Muscle layer of colon (tissue), 2 donors: ENCODE measurements around the gene PKM.

Source experiments
- H3K27ac ChIP-seq: one replicate; pipeline ENCODE4 v1.7.0; 2013; ENCODE audit warnings: low read depth, mild to moderate bottlenecking, low read length, moderate library complexity
- H3K27me3 ChIP-seq, 2 donors: one replicate each; pipeline ENCODE4 v1.7.0; 2013; ENCODE audit warnings: low read length in 2 of 2, mild to moderate bottlenecking in 2 of 2; ENCODE audit not compliant: insufficient read depth in 2 of 2, control insufficient read depth in 1 of 2
- H3K36me3 ChIP-seq: one replicate; pipeline ENCODE4 v1.7.0; 2013; ENCODE audit warnings: mild to moderate bottlenecking, low read length; ENCODE audit not compliant: insufficient read depth
- H3K4me1 ChIP-seq: one replicate; pipeline ENCODE4 v1.7.0; 2013; ENCODE audit warnings: mild to moderate bottlenecking, low read length; ENCODE audit not compliant: insufficient read depth
- H3K4me3 ChIP-seq, 2 donors: one replicate each; pipeline ENCODE4 v1.7.0; 2013; ENCODE audit warnings: low read length in 2 of 2, low read depth in 1 of 2, mild to moderate bottlenecking in 1 of 2, moderate library complexity in 1 of 2
- H3K9ac ChIP-seq: one replicate; pipeline ENCODE4 v1.7.0; 2013; ENCODE audit warnings: low read length
- H3K9me3 ChIP-seq: one replicate; pipeline ENCODE4 v1.7.0; 2013; ENCODE audit warnings: mild to moderate bottlenecking, low read length
- donor health status: abdominal sarcoma.
- donor health status: Adenocarcinoma of cecum.

Gene PKM

DNA sequence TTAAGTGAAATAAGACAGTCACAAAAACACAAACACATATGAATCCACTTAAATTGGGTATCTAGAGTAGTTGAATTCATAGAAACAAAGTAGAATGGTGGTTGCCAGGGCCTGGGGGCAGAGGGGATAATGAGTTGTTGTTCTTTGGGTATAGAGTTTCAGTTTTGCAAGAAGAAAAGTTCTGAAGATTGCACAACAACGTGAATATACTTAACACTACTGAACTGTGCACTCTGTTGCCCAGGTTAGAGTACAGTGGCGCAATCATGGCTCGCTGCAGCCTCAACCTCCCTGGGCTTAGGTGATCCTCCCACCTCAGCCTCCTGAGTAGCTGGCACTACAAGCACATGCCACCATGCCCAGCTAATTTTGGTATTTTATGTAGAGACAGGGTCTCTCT, 48.3 kb downstream of the PKM start:
- Histone ChIP-seq H3K27ac (no peak overlapping the region), H3K9ac (no peak overlapping the region), H3K36me3 (no peaks in the 10 kb centered on the region), H3K27me3 (peaks cover 0 to 35% of the 10 kb centered on the region in 2 donors), H3K9me3 (no peaks in the 10 kb centered on the region), H3K4me1 (peaks cover 5% of the 10 kb centered on the region), H3K4me3 (no peak overlapping the region)

DNA sequence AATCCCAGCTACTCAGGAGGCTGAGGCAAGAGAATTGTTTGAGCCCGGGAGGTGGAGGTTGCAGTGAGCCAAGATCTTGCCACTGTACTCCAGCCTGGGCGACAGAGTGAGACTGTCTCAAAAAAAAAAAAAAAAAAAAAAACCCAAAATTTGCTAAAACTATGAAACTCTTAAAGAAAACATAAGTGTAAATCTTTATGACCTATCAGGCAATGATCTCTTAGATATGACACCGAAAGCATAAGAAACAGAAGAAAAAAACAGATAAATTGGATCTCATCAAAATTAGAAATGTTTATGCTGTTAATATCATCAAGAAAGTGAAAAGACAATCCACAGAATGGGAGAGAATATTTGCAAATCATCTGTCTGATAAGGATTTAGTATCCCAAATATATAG, 48.7 kb downstream of the PKM start:
- Histone ChIP-seq H3K9me3 (no peaks in the 10 kb centered on the region), H3K4me3 (no peak overlapping the region), H3K36me3 (no peaks in the 10 kb centered on the region), H3K4me1 (peaks cover 5% of the 10 kb centered on the region), H3K27ac (no peak overlapping the region), H3K27me3 (peaks cover 0 to 35% of the 10 kb centered on the region in 2 donors), H3K9ac (no peak overlapping the region)

DNA sequence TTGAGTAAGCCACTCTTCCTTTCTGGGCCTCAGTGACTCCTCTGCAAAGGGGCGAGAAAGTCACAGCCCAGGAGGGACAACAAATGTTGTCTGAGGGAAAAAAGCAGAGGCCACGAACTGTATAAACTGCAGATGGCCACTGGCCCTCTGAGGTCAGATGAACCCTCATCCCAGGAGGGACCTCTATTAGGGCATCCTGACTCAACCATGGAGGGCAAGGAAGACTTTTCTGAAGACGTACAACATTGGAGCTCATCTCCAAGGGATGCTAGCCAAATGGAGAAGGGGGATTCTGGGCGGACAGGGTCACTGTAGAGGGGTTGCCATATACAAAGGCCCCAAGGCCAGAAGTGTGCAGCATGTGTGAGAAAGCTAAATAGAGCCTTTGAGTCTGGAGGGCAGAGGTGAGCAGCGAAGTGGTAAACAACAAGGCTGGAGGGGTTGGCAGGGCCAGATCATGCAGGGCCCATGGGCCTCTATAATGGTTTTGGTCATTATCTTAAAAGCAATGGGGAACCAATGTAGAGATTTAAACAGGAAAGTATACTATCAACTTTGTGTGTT, 50.1 kb downstream of the PKM start:
- Histone ChIP-seq H3K9me3 (no peaks in the 10 kb centered on the region), H3K4me1 (peaks cover 5% of the 10 kb centered on the region), H3K36me3 (no peaks in the 10 kb centered on the region), H3K4me3 (no peak overlapping the region), H3K27ac (no peak overlapping the region), H3K27me3 (peaks cover 0 to 35% of the 10 kb centered on the region in 2 donors), H3K9ac (no peak overlapping the region)

DNA sequence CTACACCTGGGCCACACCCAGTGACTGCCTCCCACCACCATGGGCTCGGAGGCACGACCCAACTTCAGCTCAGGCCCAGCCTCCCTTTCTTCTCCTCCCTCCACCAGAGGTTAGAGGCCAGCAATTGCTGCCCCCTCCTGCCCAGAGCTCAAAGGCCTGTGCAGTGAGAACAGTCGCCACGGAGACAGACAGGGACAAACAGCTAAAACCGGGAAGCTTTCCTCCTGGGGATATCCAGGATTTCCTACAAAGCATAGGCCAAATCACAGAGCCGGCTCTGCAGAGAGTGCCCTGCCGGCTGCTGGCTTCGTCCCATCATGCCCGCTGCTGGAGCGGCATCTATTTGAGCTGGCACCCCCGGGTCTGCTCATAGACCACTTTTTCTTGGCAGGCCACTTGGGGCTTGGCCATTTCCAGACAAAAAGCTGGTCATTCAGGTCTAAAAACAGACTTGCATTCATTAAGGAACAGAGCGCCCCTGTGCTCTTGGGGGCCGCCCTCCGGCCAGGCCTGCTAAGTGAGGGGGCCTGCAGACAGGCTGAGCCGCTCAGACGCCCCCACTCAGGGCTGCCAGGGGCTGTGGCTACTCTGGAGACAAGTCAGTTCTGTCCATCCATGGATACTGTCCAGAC, 50.9 kb downstream of the PKM start:
- H3K9me3 ChIP-seq: no peaks in the 10 kb centered on the region
- peaks cover 5% of the 10 kb centered on the region for H3K4me1 ChIP-seq
- no peak overlapping the region for H3K9ac ChIP-seq
- no peak overlapping the region for H3K4me3 ChIP-seq
- H3K27me3 ChIP-seq: peaks cover 0 to 35% of the 10 kb centered on the region in 2 donors
- no peaks in the 10 kb centered on the region for H3K36me3 ChIP-seq
- H3K27ac ChIP-seq: no peak overlapping the region

DNA sequence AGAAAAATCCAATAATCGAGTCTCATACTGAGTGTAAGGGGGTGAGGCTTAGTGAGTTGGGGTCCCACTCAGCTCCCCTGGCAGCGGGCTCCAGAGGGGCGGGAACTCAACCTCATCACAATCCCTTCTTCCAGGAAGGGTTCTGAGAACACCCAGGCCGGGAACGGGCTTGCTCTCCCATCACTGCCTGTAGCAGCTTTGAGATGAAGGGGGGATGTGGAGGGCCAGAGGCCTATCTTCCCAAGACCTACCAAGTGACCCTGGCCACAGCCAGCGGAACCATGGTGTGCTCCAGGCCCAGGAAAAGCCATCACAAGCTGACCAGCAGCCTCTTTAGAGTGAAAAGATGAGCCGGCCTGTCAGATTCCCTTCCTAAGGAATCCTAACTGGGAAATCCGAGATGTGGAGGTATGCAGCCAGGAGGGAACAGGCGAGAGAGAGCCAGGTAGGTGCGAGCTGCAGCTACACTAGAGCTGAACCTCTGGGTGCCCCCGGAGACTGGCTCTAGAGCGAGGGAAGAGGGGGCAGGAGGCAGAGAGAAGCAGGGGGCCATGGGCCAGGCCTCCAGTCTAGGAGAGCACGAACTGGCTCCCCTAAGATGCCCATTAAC, 51.9 kb downstream of the PKM start:
- H3K27me3 ChIP-seq: peaks cover 0 to 29% of the 10 kb centered on the region in 2 donors
- H3K9me3 ChIP-seq: no peaks in the 10 kb centered on the region
- peaks cover 4% of the 10 kb centered on the region for H3K4me1 ChIP-seq
- no peaks in the 10 kb centered on the region for H3K36me3 ChIP-seq
- no peak overlapping the region for H3K27ac ChIP-seq
- H3K9ac ChIP-seq: no peak overlapping the region
- no peak overlapping the region for H3K4me3 ChIP-seq

DNA sequence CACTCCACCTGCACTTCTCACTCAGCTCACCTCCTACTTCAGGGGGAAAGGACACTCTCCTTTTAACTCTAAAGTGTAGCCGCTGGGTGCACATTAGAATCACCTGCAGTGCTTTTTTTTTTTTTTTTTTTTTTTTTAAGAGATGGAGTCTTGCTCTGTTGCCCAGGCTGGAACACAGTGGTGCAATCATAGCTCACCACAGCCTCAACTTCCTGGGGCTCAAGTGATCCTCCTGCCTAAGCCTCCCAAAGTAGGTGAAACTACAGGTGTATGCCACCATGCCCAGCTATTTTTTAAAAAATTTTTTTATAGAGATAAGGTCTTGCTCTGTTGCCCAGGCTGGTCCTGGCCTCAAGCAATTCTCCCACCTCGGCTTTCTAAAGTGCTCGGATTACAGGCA, 54.2 kb downstream of the PKM start:
- Histone ChIP-seq H3K9me3 (no peaks in the 10 kb centered on the region), H3K9ac (no peak overlapping the region), H3K36me3 (no peaks in the 10 kb centered on the region), H3K4me1 (no peaks in the 10 kb centered on the region), H3K27ac (no peak overlapping the region), H3K4me3 (no peak overlapping the region), H3K27me3 (peaks cover 0 to 14% of the 10 kb centered on the region in 2 donors)

DNA sequence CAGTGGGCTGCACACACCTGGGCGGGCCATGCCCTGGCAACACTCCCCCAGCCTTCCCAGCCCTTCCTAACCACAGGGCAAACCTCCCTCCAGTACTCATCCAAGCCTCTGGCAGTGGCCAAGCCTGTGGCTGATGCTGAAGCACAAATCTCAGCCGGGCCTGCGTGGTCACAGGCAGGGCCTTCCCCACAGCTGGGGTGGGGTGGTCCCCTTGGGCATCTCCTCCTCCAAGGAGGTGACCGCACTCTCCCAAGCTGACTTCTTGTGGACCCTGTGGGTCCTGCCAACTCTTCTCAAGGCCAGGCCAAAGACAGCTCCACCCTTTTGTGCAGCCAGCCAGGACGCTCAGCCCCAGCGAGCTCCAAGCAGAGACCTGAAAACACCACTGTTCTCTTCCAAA, 54.8 kb downstream of the PKM start:
- Histone ChIP-seq H3K27me3 (peaks cover 0 to 14% of the 10 kb centered on the region in 2 donors), H3K9me3 (no peaks in the 10 kb centered on the region), H3K27ac (no peak overlapping the region), H3K9ac (no peak overlapping the region), H3K36me3 (no peaks in the 10 kb centered on the region), H3K4me1 (no peaks in the 10 kb centered on the region), H3K4me3 (no peak overlapping the region)

DNA sequence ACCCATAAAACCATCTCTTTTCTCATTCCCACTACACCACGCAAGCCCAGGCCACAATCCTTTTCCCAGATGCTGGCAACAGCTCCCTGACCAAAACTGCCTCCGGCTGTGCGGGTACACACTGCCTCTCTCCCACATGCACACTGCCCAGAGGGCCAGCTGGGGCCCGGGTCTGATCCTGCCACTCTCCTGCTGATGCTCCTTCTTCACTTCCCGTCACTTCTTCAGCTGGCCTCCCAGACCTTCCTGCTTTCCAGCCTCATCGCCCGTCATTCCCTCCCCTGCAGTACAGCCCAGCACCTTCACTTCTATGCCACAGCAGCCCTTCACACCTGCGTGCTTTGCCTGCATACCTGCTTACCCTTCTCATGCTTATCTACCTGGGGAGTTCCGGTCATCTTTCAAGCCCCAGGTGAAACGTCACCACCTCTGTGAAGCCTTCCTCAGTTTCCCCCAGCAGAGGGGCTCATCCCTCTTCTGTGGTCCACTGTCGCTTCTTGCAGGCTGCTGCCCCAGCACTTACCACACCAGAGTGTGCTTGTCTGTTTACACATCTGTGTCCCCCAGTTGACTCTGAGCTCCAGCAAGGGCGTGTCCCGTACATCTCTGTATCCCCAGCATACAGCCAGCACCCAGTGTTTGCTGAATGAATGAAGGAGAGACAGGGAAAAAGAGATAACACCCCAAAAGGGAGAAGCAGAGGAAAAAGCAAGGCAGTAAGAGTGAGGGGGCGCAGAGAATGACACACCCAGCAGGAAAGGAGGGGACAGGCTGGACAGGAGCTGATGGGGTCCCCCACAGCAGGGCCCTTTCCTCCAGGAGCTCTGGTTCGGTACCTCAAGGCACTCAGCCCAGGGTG, 55.6 kb downstream of the PKM start:
- peaks cover 0 to 7% of the 10 kb centered on the region in 2 donors for H3K27me3 ChIP-seq
- no peaks in the 10 kb centered on the region for H3K4me1 ChIP-seq
- no peak overlapping the region for H3K27ac ChIP-seq
- no peaks in the 10 kb centered on the region for H3K36me3 ChIP-seq
- H3K9ac ChIP-seq: no peak overlapping the region
- H3K4me3 ChIP-seq: no peak overlapping the region
- no peaks in the 10 kb centered on the region for H3K9me3 ChIP-seq

DNA sequence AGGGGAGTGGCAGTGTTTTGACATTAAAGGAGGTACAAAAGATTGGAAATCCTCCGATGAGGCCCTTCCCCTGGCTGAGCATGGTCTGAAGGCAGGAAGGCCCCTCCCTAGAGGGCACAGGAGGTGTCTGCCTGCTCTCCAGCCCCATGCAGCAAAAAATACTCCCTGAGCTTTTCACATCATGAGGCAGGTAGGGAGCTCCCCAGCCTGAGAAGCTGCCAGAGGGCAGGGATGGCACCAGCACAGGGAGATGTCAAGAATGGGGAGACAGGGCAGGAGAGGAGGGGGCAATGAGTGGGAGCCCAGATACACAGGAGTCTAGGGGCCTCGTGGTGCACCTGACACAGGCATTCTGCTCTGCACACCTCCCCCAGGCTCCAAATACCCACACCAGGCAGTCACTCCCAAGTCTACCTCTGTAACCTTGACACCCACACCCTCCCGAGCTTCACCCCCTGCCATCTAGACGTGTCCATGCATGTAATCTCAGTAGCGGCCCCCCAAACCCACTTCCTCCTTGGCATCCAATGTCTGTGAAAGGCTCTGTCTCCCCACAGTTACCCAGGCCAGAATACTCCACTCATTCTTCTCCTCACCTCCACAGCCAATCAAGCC, 56.3 kb downstream of the PKM start:
- no peaks in the 10 kb centered on the region for H3K9me3 ChIP-seq

DNA sequence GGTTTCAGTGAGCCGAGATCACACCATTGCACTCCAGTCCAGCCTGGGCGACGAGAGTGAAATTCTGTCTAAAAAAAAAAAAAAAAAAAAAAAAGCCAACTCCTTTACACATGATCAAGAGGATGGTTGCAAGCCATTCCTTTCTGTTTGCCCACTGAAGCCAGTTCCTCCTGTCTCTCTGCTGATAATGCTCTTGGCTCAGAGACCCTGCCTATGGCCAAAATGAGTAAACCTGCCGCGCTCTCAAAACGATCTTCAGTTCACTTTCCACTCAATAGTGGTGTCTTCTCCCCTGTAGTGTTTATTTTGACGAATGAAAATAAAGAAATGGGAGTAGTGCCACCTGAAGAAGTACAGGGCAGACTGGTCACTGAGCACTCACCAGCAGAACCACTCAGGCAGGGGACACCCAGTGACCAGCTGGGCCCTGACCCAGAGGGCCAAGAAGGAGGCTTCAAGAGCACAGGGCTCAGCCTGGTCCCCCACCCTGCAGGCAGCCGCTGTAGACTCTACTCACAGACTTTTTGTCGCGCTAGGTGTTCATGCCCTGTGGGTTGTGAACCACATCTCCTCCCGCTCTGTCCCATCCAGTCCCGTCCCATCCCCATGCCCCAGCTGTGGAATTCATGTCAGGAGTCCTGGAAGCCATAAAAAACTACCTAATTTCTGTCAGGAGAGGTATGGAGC, 57.0 kb downstream of the PKM start:
- no peak overlapping the region for H3K27ac ChIP-seq
- H3K4me1 ChIP-seq: no peaks in the 10 kb centered on the region
- H3K9me3 ChIP-seq: no peaks in the 10 kb centered on the region
- H3K9ac ChIP-seq: no peak overlapping the region
- H3K27me3 ChIP-seq: peaks cover 0 to under 1% of the 10 kb centered on the region in 2 donors
- H3K4me3 ChIP-seq: no peak overlapping the region
- H3K36me3 ChIP-seq: no peaks in the 10 kb centered on the region

More for the DNA sequence above, 56.3 kb downstream of the PKM start:
- Histone ChIP-seq H3K4me1 (no peaks in the 10 kb centered on the region), H3K9ac (no peak overlapping the region), H3K36me3 (no peaks in the 10 kb centered on the region), H3K27ac (no peak overlapping the region), H3K27me3 (peaks cover 0 to 5% of the 10 kb centered on the region in 2 donors), H3K4me3 (no peak overlapping the region)
